CMK (cell line): ENCODE data around the gene BCAT1.
"Not testable (repeated sequence)": the region's sequence is repeated elsewhere in the genome, so short reads cannot be mapped to it uniquely, and the experiment has no call there.

Experiments
- DNase-seq: peaks from one replicate; pipeline ENCODE4 v3.0.0-alpha.2; 2010; ENCODE audit warnings: low read depth

BCAT1 gene

DNA sequence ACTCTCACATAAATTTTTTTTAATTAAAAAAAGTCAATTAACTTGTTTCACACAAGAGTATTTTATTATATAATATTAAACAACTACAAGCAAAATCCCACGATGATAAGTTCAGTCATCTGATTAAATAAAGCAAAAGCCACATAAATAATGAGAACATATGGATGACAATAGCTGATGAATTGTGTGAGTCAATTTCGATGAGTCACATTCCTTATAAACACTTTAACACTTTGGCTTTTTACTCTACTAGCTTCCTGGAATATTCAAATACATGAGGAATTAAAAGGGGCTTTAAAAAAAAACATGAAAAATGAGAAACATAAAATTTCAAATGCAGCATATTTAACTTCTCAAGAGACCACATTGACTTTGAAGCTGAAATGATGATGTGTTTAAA, 95.3 kb downstream of the BCAT1 start:
- DNase-seq: no peak

DNA sequence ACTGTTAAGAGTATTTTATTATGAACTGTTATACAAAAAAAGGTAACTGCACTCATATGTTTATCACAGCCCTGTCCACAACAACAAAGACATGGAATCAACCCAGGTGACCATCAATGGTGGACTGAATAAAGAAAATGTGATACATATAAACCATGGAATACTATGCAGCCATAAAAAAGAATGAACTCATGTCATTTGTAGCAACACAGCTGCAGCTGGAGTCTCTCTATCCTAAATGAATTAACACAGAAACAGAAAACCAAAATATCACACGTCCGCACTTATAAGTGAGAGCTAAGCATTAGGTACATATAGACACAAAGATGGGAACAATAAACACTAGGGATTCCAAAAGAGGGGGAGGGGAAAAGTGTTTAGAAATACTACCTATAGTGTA, 95.8 kb downstream of the BCAT1 start:
- DNase-seq: no peak

- no peak for DNase-seq
Measured at GRCh38 chr12:24852420-24852819, 96.5 kb downstream of the BCAT1 start.

DNA sequence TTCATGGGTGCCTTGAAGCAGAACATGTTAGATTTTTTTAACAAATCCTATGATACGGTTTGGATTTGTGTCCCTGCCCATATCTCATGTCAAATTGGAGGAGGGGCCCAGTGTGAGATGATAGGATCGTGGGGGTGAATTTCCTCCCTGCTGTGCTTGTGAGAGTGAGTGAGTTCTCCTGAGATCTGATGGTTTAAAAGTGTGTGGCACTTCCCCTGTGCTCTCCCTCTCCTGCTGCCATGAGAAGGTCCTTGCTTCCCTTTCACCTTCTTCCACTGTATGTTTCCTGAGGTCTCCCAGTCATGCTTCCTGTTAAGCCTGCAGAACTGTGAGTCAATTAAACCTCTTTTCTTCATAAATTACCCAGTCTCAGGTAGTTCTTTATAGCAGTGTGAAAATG, 97.0 kb downstream of the BCAT1 start:
- not testable (repeated sequence) for DNase-seq

GRCh38 chr12:24851341-24851740, 97.6 kb downstream of the BCAT1 start:
- DNase-seq: no peak

GRCh38 chr12:24850496-24850895, 98.4 kb downstream of the BCAT1 start:
- DNase-seq: no peak

- no peak for DNase-seq
Measured at GRCh38 chr12:24848941-24849477, 99.9 kb downstream of the BCAT1 start.

- DNase-seq: no peak
Measured at GRCh38 chr12:24846689-24847088, 102.2 kb downstream of the BCAT1 start.

- DNase-seq: no peak
Measured at GRCh38 chr12:24845615-24846014, 103.3 kb downstream of the BCAT1 start.

- DNase-seq: no peak
Measured at GRCh38 chr12:24840046-24840800, 108.7 kb downstream of the BCAT1 start.

- DNase-seq: no peak
Measured at GRCh38 chr12:24839268-24839791, 109.6 kb downstream of the BCAT1 start.

DNA sequence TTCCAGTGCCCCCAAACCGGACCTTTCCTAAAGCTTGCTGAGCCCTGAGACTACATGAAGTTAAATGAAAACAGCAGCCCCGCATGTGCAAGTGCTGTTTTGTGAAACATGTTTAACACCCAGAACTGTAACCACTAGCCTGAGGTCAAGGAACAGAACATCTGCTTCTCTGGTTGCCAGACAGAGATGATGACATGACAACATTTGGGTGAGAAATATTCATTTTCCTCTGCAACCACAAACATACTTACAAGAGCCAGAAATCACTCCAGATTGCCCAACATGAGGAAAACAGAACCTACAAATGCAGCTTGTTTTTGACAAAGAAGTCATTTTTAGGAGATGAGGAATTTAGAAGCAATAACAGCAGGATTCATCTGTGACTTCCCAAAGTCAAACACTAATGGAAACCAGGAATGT, 110.4 kb downstream of the BCAT1 start:
- no peak for DNase-seq

GRCh38 chr12:24835377-24835776, 113.5 kb downstream of the BCAT1 start:
- DNase-seq: no peak

- no peak for DNase-seq
Measured at GRCh38 chr12:24833513-24833912, 115.4 kb downstream of the BCAT1 start.

- no peak for DNase-seq
Measured at GRCh38 chr12:24823808-24824515, 124.9 kb downstream of the BCAT1 start.

DNA sequence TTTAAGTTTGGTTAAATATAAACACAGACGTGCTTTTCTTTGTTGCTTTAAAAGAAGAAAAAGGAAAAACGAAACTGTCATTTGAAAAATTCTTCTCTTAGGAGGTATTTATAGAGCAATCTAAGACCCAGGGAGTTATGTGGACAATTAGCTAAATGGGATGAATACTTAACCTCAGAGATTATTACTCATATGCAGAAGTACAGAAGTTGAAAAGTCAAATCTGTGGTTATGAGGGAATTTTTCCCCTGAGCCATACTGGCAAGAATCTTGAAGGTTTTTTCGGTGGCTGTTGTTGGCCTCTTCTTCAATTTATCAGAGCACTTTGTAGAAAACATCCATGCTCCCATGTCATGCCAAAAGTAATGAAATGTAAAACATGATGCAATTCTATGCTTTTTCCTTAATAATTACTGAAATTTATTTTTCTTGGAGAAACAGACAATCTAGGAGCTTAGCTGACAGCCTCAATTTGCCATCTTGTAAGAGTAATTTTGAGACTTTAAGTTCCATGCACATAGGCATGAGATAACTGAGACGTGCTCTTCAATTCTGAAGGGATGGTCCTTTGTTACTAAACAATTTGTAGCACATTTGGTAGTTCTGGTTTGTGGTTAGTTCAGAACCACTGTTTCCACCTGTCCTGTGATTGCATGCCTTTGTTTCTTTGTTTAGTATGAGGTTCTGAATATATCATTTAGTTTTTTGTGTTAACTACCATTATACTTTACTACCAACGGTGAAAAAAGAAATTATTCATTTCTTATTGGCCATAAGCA, 126.6 kb downstream of the BCAT1 start:
- DNase-seq: no peak

- no peak for DNase-seq
Measured at GRCh38 chr12:24821691-24822090, 127.2 kb downstream of the BCAT1 start.

DNA sequence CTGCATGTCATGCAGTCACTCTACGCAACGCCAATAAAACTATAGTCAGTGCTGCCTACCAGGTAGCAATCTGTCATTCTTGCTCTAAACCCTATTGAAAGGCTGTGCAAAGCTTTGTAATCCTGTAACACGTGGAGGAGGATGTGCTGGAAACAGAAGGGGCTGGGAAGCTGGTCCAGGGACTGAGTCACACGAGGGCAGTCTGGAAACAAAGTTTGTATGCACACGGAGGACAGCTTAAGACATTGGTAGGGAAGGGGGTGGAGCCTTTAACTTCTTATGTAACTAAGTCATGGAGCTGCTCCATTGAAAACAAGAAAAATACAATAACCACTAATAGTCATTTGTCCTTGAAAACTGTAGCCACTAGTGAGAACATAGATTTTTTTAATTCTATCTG, 128.0 kb downstream of the BCAT1 start:
- no peak for DNase-seq

- no peak for DNase-seq
Measured at GRCh38 chr12:24818351-24818750, 130.6 kb downstream of the BCAT1 start.

- no peak for DNase-seq
Measured at GRCh38 chr12:24815114-24815423, 133.8 kb downstream of the BCAT1 start.

- no peak for DNase-seq
Measured at GRCh38 chr12:24814379-24815113, 134.4 kb downstream of the BCAT1 start.

DNA sequence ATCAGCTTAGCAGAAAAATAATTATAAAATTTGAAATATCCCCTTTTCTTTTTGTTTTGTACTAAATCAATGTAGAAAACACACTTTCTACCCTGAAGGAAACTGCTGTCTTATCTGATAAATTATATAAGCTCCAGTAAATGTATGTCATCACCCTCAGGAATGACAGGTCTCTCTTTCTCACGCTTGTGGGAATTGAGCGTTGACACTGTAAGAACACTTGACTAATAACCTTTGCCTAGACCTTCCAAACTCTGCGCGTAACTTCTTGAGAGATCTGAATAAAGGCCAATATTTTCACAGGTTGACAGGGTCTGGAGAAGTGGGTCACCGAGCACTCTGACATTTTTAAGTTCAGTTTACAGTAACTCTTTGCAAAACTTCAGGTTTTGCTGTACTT, 138.5 kb downstream of the BCAT1 start:
- no peak for DNase-seq
